Measurements from ENCODE around the gene KANSL1. TPM values are rescaled to one million over a fixed set of nuclear protein-coding genes. Genes with fewer than 3 reads are reported as not detected.
"Not testable (repeated sequence)": the region's sequence is repeated elsewhere in the genome, so short reads cannot be mapped to it uniquely, and the experiment has no call there.

The KANSL1 gene
- total RNA-seq, 1 donor from 2014 or later = 102 TPM

DNA sequence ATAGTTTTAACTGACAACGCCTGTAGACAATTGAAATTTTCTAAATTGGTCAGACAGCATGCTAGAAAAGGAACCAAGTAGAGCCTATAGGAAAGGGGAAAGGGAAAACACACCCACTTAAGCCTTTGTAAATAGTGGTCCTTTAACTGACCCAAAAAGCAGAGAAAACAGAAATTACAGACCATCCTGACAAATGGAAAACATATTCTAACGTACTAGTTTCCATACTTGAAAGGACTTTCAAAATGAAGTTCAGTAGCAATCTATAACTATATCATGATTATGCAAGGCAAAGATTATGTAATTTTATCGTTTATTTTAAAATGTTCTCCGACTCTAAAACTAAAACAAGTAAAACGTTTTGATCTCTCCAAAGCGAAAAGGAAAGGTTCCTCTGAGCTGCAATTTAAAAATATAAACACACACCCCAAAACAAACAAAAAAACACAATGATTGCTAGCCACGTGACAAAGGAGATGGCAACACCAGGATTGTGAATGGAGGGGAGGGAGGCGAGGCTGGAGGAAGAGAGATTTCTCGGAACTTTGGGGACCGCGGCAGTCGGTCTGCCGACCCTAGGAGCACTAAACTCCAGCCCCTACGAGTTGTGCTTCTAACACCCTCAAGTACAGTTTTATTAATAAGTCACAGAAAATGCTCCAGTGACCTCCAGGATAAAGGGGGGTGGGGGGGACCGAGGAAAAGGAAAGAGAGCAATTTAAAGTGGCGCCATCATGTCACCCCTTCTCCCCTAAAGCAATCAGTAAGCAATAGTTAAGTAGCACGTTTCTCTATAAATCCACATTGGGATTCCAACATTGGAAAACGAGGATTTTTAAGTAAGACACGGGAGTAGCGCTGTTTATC is 1.7 kb downstream of the KANSL1 start:
- Mint-ChIP-seq H3K4me3 (ENCODE audit: unreplicated experiment) (peak overlapping the region; percentile 92), H3K36me3 (ENCODE audit: unreplicated experiment) (no peaks in the 10 kb centered on the region), H3K27me3 (ENCODE audit: unreplicated experiment) (no peaks in the 10 kb centered on the region), H3K27ac (ENCODE audit: unreplicated experiment) (peak overlapping the region; percentile 82), H3K9me3 (ENCODE audit: unreplicated experiment) (no peaks in the 10 kb centered on the region), H3K4me1 (ENCODE audit: unreplicated experiment) (peaks cover 59% of the 10 kb centered on the region)
- TF ChIP-seq, protein P1, sequence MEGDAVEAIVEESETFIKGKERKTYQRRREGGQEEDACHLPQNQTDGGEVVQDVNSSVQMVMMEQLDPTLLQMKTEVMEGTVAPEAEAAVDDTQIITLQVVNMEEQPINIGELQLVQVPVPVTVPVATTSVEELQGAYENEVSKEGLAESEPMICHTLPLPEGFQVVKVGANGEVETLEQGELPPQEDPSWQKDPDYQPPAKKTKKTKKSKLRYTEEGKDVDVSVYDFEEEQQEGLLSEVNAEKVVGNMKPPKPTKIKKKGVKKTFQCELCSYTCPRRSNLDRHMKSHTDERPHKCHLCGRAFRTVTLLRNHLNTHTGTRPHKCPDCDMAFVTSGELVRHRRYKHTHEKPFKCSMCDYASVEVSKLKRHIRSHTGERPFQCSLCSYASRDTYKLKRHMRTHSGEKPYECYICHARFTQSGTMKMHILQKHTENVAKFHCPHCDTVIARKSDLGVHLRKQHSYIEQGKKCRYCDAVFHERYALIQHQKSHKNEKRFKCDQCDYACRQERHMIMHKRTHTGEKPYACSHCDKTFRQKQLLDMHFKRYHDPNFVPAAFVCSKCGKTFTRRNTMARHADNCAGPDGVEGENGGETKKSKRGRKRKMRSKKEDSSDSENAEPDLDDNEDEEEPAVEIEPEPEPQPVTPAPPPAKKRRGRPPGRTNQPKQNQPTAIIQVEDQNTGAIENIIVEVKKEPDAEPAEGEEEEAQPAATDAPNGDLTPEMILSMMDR (IDR thresholded peaks at IDR 0.05) = no peak
- DNase-seq (ENCODE audit: extremely low spot score, unreplicated experiment) = no peak

GRCh38 chr17:46190763-46191162 is 2.5 kb downstream of the KANSL1 start:
- Mint-ChIP-seq H3K9me3 (ENCODE audit: unreplicated experiment) (no peaks in the 10 kb centered on the region), H3K27ac (ENCODE audit: unreplicated experiment) (peak overlapping the region; percentile 61), H3K27me3 (ENCODE audit: unreplicated experiment) (no peaks in the 10 kb centered on the region), H3K36me3 (ENCODE audit: unreplicated experiment) (no peaks in the 10 kb centered on the region), H3K4me1 (ENCODE audit: unreplicated experiment) (peaks cover 60% of the 10 kb centered on the region), H3K4me3 (ENCODE audit: unreplicated experiment) (peak overlapping the region; percentile 92)
- DNase-seq (ENCODE audit: extremely low spot score, unreplicated experiment) = no peak
- TF ChIP-seq, protein P1 (IDR thresholded peaks at IDR 0.05) = no peak

DNA sequence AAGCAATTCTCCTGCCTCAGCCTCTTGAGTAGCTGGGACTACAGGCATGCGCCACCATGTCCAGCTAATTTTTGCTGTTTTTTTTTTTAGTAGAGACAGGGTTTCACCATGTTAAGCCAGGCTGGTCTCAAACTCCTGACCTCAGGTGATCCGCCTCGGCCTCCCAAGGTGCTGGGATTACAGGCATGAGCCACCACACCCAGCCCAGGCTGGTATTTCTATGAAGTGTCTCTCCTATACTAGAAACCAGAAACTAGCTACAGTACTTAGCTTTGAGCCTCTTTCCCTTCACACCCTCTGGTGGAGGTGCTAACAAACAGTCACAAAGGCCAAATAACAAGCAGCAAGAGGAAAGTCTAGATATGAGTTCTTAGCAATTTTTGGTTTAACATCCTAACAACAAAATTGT is 6.4 kb downstream of the KANSL1 start:
- not testable (repeated sequence) for H3K27me3 Mint-ChIP-seq (ENCODE audit: unreplicated experiment); H3K36me3 Mint-ChIP-seq (ENCODE audit: unreplicated experiment); DNase-seq (ENCODE audit: extremely low spot score, unreplicated experiment); H3K9me3 Mint-ChIP-seq (ENCODE audit: unreplicated experiment); H3K4me3 Mint-ChIP-seq (ENCODE audit: unreplicated experiment)
- Mint-ChIP-seq H3K4me1 (ENCODE audit: unreplicated experiment) (peaks cover 71% of the 10 kb centered on the region), H3K27ac (ENCODE audit: unreplicated experiment) (peak overlapping the region; percentile 7)
- TF ChIP-seq, protein P1 (IDR thresholded peaks at IDR 0.05) = peak; percentile 55

DNA sequence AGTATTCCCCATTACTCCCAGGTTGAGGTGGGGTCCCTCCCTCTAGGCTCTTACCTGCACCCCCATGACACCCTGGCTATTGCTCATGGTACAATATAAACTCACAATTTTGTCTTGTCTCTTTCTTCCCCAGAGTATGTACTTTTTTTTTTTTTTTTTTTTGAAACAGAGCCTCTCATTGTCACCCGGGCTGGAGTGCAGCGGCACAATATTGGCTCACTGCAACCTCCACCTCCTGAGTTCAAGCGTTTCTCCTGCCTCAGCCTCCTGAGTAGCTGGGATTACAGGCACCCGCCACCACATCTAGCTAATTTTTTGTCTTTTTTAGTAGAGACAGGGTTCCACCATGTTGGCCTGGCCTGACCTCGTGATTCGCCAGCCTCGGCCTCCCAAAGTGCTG is 8.5 kb downstream of the KANSL1 start:
- H3K4me1 Mint-ChIP-seq (ENCODE audit: unreplicated experiment) = peaks cover 65% of the 10 kb centered on the region
- no peak overlapping the region for H3K4me3 Mint-ChIP-seq (ENCODE audit: unreplicated experiment)
- no peaks in the 10 kb centered on the region for H3K36me3 Mint-ChIP-seq (ENCODE audit: unreplicated experiment)
- TF ChIP-seq, protein P1 (IDR thresholded peaks at IDR 0.05) = no peak
- H3K27me3 Mint-ChIP-seq (ENCODE audit: unreplicated experiment) = no peaks in the 10 kb centered on the region
- H3K9me3 Mint-ChIP-seq (ENCODE audit: unreplicated experiment) = no peaks in the 10 kb centered on the region
- H3K27ac Mint-ChIP-seq (ENCODE audit: unreplicated experiment) = no peak overlapping the region
- DNase-seq (ENCODE audit: extremely low spot score, unreplicated experiment) = no peak

GRCh38 chr17:46183383-46183782 is 9.8 kb downstream of the KANSL1 start:
- not testable (repeated sequence) for H3K27me3 Mint-ChIP-seq (ENCODE audit: unreplicated experiment); H3K9me3 Mint-ChIP-seq (ENCODE audit: unreplicated experiment); H3K27ac Mint-ChIP-seq (ENCODE audit: unreplicated experiment)

More at GRCh38 chr17:46183383-46183782, 9.8 kb downstream of the KANSL1 start:
- peaks cover 69% of the 10 kb centered on the region for H3K4me1 Mint-ChIP-seq (ENCODE audit: unreplicated experiment)
- H3K4me3 Mint-ChIP-seq (ENCODE audit: unreplicated experiment); DNase-seq (ENCODE audit: extremely low spot score, unreplicated experiment); H3K36me3 Mint-ChIP-seq (ENCODE audit: unreplicated experiment): not testable (repeated sequence)

All from osteocyte (in vitro differentiated cells).